SH-SY5Y (cell line): ENCODE measurements around the gene SLC6A11.

Experiments
- GATA2 ChIP-seq: IDR thresholded peaks from 2 replicates; pipeline ENCODE4 v1.6.1; 2011; ENCODE audit warnings: mild to moderate bottlenecking, low read depth, low read length
- GATA3 ChIP-seq: IDR thresholded peaks from 2 replicates; pipeline ENCODE4 v1.6.1; 2011; ENCODE audit warnings: low read depth, mild to moderate bottlenecking, low read length, moderate library complexity

DNA sequence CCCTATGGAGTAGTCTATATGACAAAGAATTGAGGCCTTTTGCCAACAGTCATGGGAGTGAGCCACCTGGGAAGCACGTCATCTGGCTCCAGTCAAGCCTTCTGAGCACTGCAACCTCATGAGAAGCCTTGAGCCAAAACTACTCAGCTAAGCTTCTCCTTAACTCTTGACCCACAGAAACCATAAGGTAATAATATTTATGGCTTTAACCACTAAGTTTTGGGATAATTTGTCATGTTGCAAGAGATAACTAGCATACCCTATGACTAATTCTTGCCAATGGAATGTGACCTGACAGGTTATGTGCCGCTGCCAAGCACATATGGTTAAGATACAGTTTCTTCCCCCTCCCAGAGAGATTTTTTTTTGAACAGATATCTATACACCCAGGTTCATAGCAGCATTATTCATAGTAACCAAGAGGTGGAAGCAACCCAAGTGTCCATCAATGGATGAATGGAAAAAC, 11.8 kb upstream of the SLC6A11 start:
- TF ChIP-seq GATA3 (no peak), GATA2 (no peak)
